ENCODE data around the gene BRF1.

BRF1 gene

GRCh38 chr14:105211086-105211757 lies 89.6 kb downstream of the BRF1 start:
- no peak for DNase-seq (ENCODE audit: low spot score)

- DNase-seq (ENCODE audit: low spot score), result no peak
Observed at GRCh38 chr14:105210266-105211025, 90.4 kb downstream of the BRF1 start.

- DNase-seq (ENCODE audit: low spot score), result no peak
Observed at GRCh38 chr14:105209646-105210045, 91.2 kb downstream of the BRF1 start.

- DNase-seq (ENCODE audit: low spot score), result no peak
Observed at GRCh38 chr14:105209091-105209490, 91.7 kb downstream of the BRF1 start.

GRCh38 chr14:105208738-105209075 lies 92.1 kb downstream of the BRF1 start:
- DNase-seq (ENCODE audit: low spot score), result no peak

GRCh38 chr14:105207996-105208737 lies 92.6 kb downstream of the BRF1 start:
- no peak for DNase-seq (ENCODE audit: low spot score)

GRCh38 chr14:105207460-105207901 lies 93.3 kb downstream of the BRF1 start:
- DNase-seq (ENCODE audit: low spot score), result no peak

- DNase-seq (ENCODE audit: low spot score), result no peak
Observed at GRCh38 chr14:105206873-105207272, 93.9 kb downstream of the BRF1 start.

GRCh38 chr14:105205673-105206208 lies 95.1 kb downstream of the BRF1 start:
- DNase-seq (ENCODE audit: low spot score), result no peak

- no peak for DNase-seq (ENCODE audit: low spot score)
Observed at GRCh38 chr14:105204931-105205672, 95.7 kb downstream of the BRF1 start.

- DNase-seq (ENCODE audit: low spot score), result no peak
Observed at GRCh38 chr14:105204206-105204930, 96.4 kb downstream of the BRF1 start.

GRCh38 chr14:105203701-105204100 lies 97.1 kb downstream of the BRF1 start:
- no peak for DNase-seq (ENCODE audit: low spot score)

- no peak for DNase-seq (ENCODE audit: low spot score)
Observed at GRCh38 chr14:105203057-105203531, 97.7 kb downstream of the BRF1 start.

- no peak for DNase-seq (ENCODE audit: low spot score)
Observed at GRCh38 chr14:105201925-105202513, 98.8 kb downstream of the BRF1 start.

- DNase-seq (ENCODE audit: low spot score), result no peak
Observed at GRCh38 chr14:105201156-105201924, 99.5 kb downstream of the BRF1 start.

- DNase-seq (ENCODE audit: low spot score), result no peak
Observed at GRCh38 chr14:105200641-105201040, 100.2 kb downstream of the BRF1 start.

GRCh38 chr14:105200074-105200473 lies 100.7 kb downstream of the BRF1 start:
- DNase-seq (ENCODE audit: low spot score), result no peak

- no peak for DNase-seq (ENCODE audit: low spot score)
Observed at GRCh38 chr14:105199093-105199492, 101.7 kb downstream of the BRF1 start.

GRCh38 chr14:105198588-105198987 lies 102.2 kb downstream of the BRF1 start:
- DNase-seq (ENCODE audit: low spot score), result no peak

- no peak for DNase-seq (ENCODE audit: low spot score)
Observed at GRCh38 chr14:105197211-105197641, 103.6 kb downstream of the BRF1 start.

All from putamen (tissue), 1 donor.